K562 (cell line): ENCODE data around the gene PFKFB2. TPM values are rescaled to one million over a fixed set of nuclear protein-coding genes. Genes with fewer than 3 reads are reported as not detected.

Experiments
- ATAC-seq: fragments of 200-7000 bp; cut with Tn5 transposase; 3 replicates; pipeline ENCODE4 v1.9.1; 2020; ENCODE audit warnings: moderate library complexity
- BruUV-seq: library from RNA; stranded (reverse); fragments of 400-500 nt; replicated peaks from 2 replicates; lab custom pipeline; 2021; lab: Mats Ljungman, UMichigan
- CTCF ChIA-PET: fragments of 300-600 bp; formaldehyde crosslinking; extraction: SDS; loops from one replicate; lab custom pipeline; 2021; ENCODE audit warnings: low intra/inter-chr PET ratio; lab: Yijun Ruan, JAX
- POLR2A ChIA-PET: fragments of 300-600, 350-650 bp; sonication (Branson Sonifier 250); formaldehyde crosslinking; extraction: SDS; loops from one replicate; lab custom pipeline; 2021; ENCODE audit warnings: antibody characterized with exemption, inconsistent platforms; lab: Yijun Ruan, JAX
- DNase-seq, 4 experiments: peaks; one replicate each; pipeline versions ENCODE4 v3.0.0 to v3.0.0-alpha.2; 2011 to 2018; ENCODE audit warnings: low spot score in 3 of 4, mixed read lengths in 3 of 4; ENCODE audit errors: extremely low read depth in 1 of 4
- FAIRE-seq: peaks from 2 replicates; lab custom pipeline; 2011; peaks lifted over from hg19 to GRCh38; lab: Jason Lieb, UNC
- H2AFZ ChIP-seq: 2 replicates; pipeline ENCODE4 v1.6.0; 2011; ENCODE audit warnings: low read depth, low read length, control low read depth, inconsistent platforms
- H3K27ac ChIP-seq: fragments of 200-600 bp; 3 replicates; pipeline ENCODE4 v1.8.0; 2011; ENCODE audit warnings: low read depth, mild to moderate bottlenecking, control low read depth, inconsistent platforms, low read length, moderate library complexity, mixed read lengths; ENCODE audit errors: extremely low read depth
- H3K27me3 ChIP-seq, 2 experiments: fragments of 300-600 bp in 1 of 2; 2 replicates in 1 of 2; 3 replicates in 1 of 2; pipeline versions ENCODE4 v1.6.0 to v1.8.0; 2011; ENCODE audit warnings: inconsistent platforms in 2 of 2, low read length in 2 of 2, mild to moderate bottlenecking in 1 of 2, mixed read lengths in 1 of 2, moderate library complexity in 1 of 2; ENCODE audit not compliant: control insufficient read depth in 2 of 2, insufficient read depth in 2 of 2
- H3K36me3 ChIP-seq: fragments of 300-600 bp; 3 replicates; pipeline ENCODE4 v1.8.0; 2011; ENCODE audit warnings: mild to moderate bottlenecking, low read length, inconsistent platforms; ENCODE audit not compliant: control insufficient read depth, insufficient read depth
- H3K4me1 ChIP-seq, 2 experiments: fragments of 200-600 bp in 1 of 2; replicated peaks in 1 of 2; 2 replicates in 1 of 2; 3 replicates in 1 of 2; pipeline versions ENCODE4 v1.5.1 to v1.8.0; 2011; ENCODE audit warnings: inconsistent platforms in 2 of 2, low read length in 2 of 2, mild to moderate bottlenecking in 1 of 2, mixed read lengths in 1 of 2, moderate library complexity in 1 of 2; ENCODE audit not compliant: control insufficient read depth in 2 of 2, insufficient read depth in 2 of 2
- H3K4me2 ChIP-seq: 2 replicates; pipeline ENCODE4 v1.6.1; 2011; ENCODE audit warnings: low read length, control low read depth, inconsistent platforms, mixed read lengths; ENCODE audit not compliant: insufficient read depth
- H3K4me3 ChIP-seq: fragments of 200-600 bp; sonication (generic), shearing (Covaris generic); 2 replicates; pipeline ENCODE4 v1.5.1; 2016; ENCODE audit warnings: control low read depth, inconsistent platforms
- H3K79me2 ChIP-seq: fragments of 200-600 bp; 3 replicates; pipeline ENCODE4 v1.8.0; 2011; ENCODE audit warnings: low read length, inconsistent platforms; ENCODE audit not compliant: control insufficient read depth, insufficient read depth
- H3K9ac ChIP-seq, 2 experiments: 2 replicates each; pipeline versions ENCODE4 v1.6.0 to v1.6.1; 2011; ENCODE audit warnings: low read depth in 2 of 2, low read length in 2 of 2, control low read depth in 1 of 2, inconsistent platforms in 1 of 2, mild to moderate bottlenecking in 1 of 2, mixed read lengths in 1 of 2; ENCODE audit not compliant: insufficient read depth in 1 of 2
- H3K9me1 ChIP-seq: one replicate; pipeline ENCODE4 v1.6.0; 2011; ENCODE audit warnings: inconsistent platforms, mild to moderate bottlenecking, low read length, moderate library complexity; ENCODE audit not compliant: control insufficient read depth, insufficient read depth
- H3K9me3 ChIP-seq: replicated peaks from 2 replicates; pipeline ENCODE4 v1.5.1; 2011; ENCODE audit warnings: low read depth, low read length, inconsistent platforms; ENCODE audit not compliant: control insufficient read depth, insufficient read depth
- H4K20me1 ChIP-seq: replicated peaks from 2 replicates; pipeline ENCODE4 v1.6.1; 2011; ENCODE audit warnings: low read length, inconsistent platforms, mixed read lengths; ENCODE audit not compliant: control insufficient read depth, insufficient read depth
- HEY1 ChIP-seq: fragments of 250-450 bp; sonication (Bioruptor Pico); IDR thresholded peaks from 2 replicates; pipeline ENCODE4 v1.5.0; 2020; ENCODE audit warnings: mild to moderate bottlenecking, moderate library complexity, borderline replicate concordance
- SMC3 ChIP-seq: conservative IDR thresholded peaks from 2 replicates; pipeline ENCODE4 v1.6.1; 2011; ENCODE audit warnings: low read depth, low read length, improper control_type of control experiment; ENCODE audit not compliant: insufficient read depth
- XRCC5 ChIP-seq: fragments of 200-400 bp; formaldehyde crosslinking; IDR thresholded peaks from 2 replicates; pipeline ENCODE4 v1.6.1; 2017; ENCODE audit warnings: low read depth, mild to moderate bottlenecking, low read length
- WGBS: fragments of 100-300 bp; shearing (Covaris generic); methylation state at CpG from one replicate; pipeline ENCODE4 v1.1.6; 2016; ENCODE audit warnings: low coverage, mixed read lengths; ENCODE audit not compliant: insufficient coverage; ENCODE audit errors: missing lambda C conversion rate; 5-methylcytosine and 5-hydroxymethylcytosine counted together
- in situ Hi-C: fragments of 300-500 bp; cut with MboI; formaldehyde crosslinking; loops from 4 replicates; pipeline ENCODE4 v1.15.0; 2018; ENCODE audit warnings: inconsistent platforms, mixed read lengths
- intact Hi-C: fragments of 100-400 bp; cut with micrococcal nuclease; formaldehyde crosslinking; loops from 2 replicates; pipeline ENCODE4 v1.14.2; 2022
- polyA plus RNA-seq, 8 experiments: library from polyadenylated mRNA; depleted of rRNA in 4 of 8; stranded (reverse) in 5 of 8; unstranded in 3 of 8; fragments of >200 nt; fragmentation: Nextera tagmentation in 2 of 8; fragmentation: Illumina TruSeq in 1 of 8; extraction: Ambion mirVana in 2 of 8; extraction: Trizol in 1 of 8; gene quantifications; 2 replicates each; pipeline versions ENCODE4 v1.2.1 to v1.2.3, GENCODE V29; 2011 to 2014; ENCODE audit warnings: inconsistent platforms in 1 of 8, missing spikeins in 1 of 8
- total RNA-seq, 7 experiments: library from RNA; depleted of rRNA in 6 of 7; stranded (reverse); fragments of >200 nt in 6 of 7; fragmentation: Illumina TruSeq in 2 of 7; extraction: Trizol in 2 of 7; gene quantifications; 2 replicates each; pipeline versions ENCODE4 v1.2.1 to v1.2.3, GENCODE V29; 2011 to 2021; ENCODE audit warnings: low replicate concordance in 1 of 7
- TF ChIP-seq, protein P1 (sequence below): fragments of 250-450 bp; sonication (Bioruptor Pico); IDR thresholded peaks from 2 replicates; pipeline ENCODE4 v1.4.0; 2020
- TF ChIP-seq, protein P2 (sequence below): fragments of 450-650 bp; IDR thresholded peaks from 2 replicates; pipeline ENCODE4 v1.6.1; 2016; ENCODE audit warnings: mild to moderate bottlenecking

The PFKFB2 gene
- total and polyA plus RNA-seq, 9 of the 15 experiments (the other 6 are each of a cell fraction or from before 2014, with no cell fraction given) = 6.9 to 26.0 (median 16.4) TPM

DNA sequence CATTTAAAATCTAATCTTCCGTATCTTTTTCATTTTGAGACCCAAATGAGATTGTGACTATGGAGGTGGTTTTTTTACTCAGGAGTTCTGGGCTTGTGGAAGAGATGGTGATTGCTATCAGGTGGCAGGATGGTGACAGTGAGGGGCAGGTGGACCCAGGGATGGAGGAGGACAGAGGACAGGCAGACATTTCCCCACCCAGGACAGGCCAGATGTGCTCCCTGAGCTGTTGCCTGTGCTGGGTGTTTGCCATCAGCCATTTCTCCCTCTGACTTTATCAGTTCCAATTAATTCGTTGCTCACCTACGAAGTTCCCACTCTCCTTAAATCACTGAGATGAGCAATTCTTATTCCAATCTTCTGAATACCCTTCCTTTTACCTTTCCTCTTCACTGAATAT lies 47.0 kb upstream of the PFKFB2 start:
- Histone ChIP-seq H3K27me3 (no peaks in the 10 kb centered on the region), H3K9ac (no peak overlapping the region), H3K9me1 (no peaks in the 10 kb centered on the region), H3K4me1 (peaks cover 6 to 42% of the 10 kb centered on the region in 2 experiments; a peak in 4 of 5 replicates), H2AFZ (no peak overlapping the region), H4K20me1 (no peaks in the 10 kb centered on the region), H3K4me3 (no peak overlapping the region), H3K9me3 (no peaks in the 10 kb centered on the region), H3K79me2 (no peaks in the 10 kb centered on the region), H3K36me3 (no peaks in the 10 kb centered on the region), H3K27ac (no peak overlapping the region), H3K4me2 (no peak overlapping the region)
- FAIRE-seq (no peak), DNase-seq (no peak), ATAC-seq (no peak)
- POLR2A ChIA-PET = interaction anchor here (0.6 to 2.2 kb wide), 2 partner anchors 14 to 455 kb away, joined by 3 to 11 read pairs; no protein-coding TSS in a partner anchor
- CTCF ChIA-PET = no interaction called here
- in situ Hi-C loops (no loop called here), intact Hi-C loops (no loop called here)
- no peak for TF ChIP-seq XRCC5
- no peak for TF ChIP-seq SMC3
- TF ChIP-seq, protein P1, sequence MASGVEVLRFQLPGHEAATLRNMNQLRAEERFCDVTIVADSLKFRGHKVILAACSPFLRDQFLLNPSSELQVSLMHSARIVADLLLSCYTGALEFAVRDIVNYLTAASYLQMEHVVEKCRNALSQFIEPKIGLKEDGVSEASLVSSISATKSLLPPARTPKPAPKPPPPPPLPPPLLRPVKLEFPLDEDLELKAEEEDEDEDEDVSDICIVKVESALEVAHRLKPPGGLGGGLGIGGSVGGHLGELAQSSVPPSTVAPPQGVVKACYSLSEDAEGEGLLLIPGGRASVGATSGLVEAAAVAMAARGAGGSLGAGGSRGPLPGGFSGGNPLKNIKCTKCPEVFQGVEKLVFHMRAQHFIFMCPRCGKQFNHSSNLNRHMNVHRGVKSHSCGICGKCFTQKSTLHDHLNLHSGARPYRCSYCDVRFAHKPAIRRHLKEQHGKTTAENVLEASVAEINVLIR (CRISPR knock-in tag) = no peak
- TF ChIP-seq, protein P2, sequence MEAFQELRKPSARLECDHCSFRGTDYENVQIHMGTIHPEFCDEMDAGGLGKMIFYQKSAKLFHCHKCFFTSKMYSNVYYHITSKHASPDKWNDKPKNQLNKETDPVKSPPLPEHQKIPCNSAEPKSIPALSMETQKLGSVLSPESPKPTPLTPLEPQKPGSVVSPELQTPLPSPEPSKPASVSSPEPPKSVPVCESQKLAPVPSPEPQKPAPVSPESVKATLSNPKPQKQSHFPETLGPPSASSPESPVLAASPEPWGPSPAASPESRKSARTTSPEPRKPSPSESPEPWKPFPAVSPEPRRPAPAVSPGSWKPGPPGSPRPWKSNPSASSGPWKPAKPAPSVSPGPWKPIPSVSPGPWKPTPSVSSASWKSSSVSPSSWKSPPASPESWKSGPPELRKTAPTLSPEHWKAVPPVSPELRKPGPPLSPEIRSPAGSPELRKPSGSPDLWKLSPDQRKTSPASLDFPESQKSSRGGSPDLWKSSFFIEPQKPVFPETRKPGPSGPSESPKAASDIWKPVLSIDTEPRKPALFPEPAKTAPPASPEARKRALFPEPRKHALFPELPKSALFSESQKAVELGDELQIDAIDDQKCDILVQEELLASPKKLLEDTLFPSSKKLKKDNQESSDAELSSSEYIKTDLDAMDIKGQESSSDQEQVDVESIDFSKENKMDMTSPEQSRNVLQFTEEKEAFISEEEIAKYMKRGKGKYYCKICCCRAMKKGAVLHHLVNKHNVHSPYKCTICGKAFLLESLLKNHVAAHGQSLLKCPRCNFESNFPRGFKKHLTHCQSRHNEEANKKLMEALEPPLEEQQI = no peak
- no peak for TF ChIP-seq HEY1
- WGBS = 55% methylated on average over 3 of the region's 3 CpGs
- no TSS peak for BruUV-seq
